Activated CD4-positive, alpha-beta memory T cell treated with anti-CD3 and anti-CD28 coated beads for 36 hours (primary cell): ENCODE results near the gene OPA1. TPM values are rescaled to one million over a fixed set of nuclear protein-coding genes. Genes with fewer than 3 reads are reported as not detected.

Experiments
- CTCF ChIA-PET: fragments of 350-600 bp; sonication (Branson Sonifier 250); formaldehyde crosslinking; loops from one replicate; lab custom pipeline; 2021; ENCODE audit warnings: antibody characterized with exemption, inconsistent platforms; lab: Charles Lee
- POLR2A ChIA-PET: fragments of 350-600 bp; sonication (Branson Sonifier 250); formaldehyde crosslinking; loops from one replicate; lab custom pipeline; 2021; ENCODE audit warnings: antibody characterized with exemption; lab: Charles Lee
- DNase-seq: peaks from one replicate; pipeline ENCODE4 v3.0.0-alpha.2; 2020
- H3K27ac Mint-ChIP-seq: one replicate; pipeline ENCODE4 v1.8.0; 2021; ENCODE audit warnings: mixed read lengths
- H3K27me3 Mint-ChIP-seq: one replicate; pipeline ENCODE4 v1.8.0; 2021; ENCODE audit warnings: mixed read lengths
- H3K36me3 Mint-ChIP-seq: one replicate; pipeline ENCODE4 v1.8.0; 2021; ENCODE audit warnings: mixed read lengths
- H3K4me1 Mint-ChIP-seq: one replicate; pipeline ENCODE4 v1.8.0; 2021; ENCODE audit warnings: low read depth, mixed read lengths
- H3K4me3 Mint-ChIP-seq: one replicate; pipeline ENCODE4 v1.8.0; 2021; ENCODE audit warnings: mild to moderate bottlenecking, mixed read lengths
- H3K9me3 Mint-ChIP-seq: one replicate; pipeline ENCODE4 v1.8.0; 2021; ENCODE audit warnings: mixed read lengths
- intact Hi-C: fragments of 100-400 bp; cut with micrococcal nuclease; formaldehyde crosslinking; loops from one replicate; pipeline ENCODE4 v1.15.1; 2023
- total RNA-seq, 2 experiments: library from RNA; stranded (reverse); gene quantifications; one replicate each; pipeline ENCODE4 v1.2.3, GENCODE V29; 2021

OPA1 gene
- total RNA-seq, 2 experiments from 2014 or later: 92.6 to 92.7 TPM

DNA sequence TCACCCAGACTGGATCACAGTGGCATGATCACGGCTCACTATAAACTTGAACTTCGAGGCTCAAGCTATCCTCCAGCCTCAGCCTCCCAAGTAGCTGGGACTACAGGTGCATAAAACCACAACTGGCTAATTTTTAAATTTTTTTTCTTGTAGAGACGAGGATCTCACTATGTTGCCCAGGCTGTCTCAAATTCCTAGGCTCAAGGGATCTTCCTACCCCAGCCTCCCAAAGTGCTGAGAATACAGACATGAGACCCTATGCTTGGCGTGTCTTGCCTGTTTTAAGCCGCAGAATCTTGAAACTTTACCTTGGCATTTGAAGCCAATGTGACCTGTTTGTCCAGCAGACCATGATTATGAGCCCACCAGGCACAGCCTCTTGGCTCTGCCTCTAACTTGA lies 119.9 kb downstream of the OPA1 start:
- intact Hi-C loops: no loop called here
- H3K4me1 Mint-ChIP-seq: peaks cover 6% of the 10 kb centered on the region
- no peaks in the 10 kb centered on the region for H3K27me3 Mint-ChIP-seq
- DNase-seq: no peak
- H3K27ac Mint-ChIP-seq: no peak overlapping the region
- peaks cover 7% of the 10 kb centered on the region for H3K36me3 Mint-ChIP-seq
- H3K4me3 Mint-ChIP-seq: no peak overlapping the region
- CTCF ChIA-PET: no interaction called here
- H3K9me3 Mint-ChIP-seq: peaks cover 22% of the 10 kb centered on the region
- POLR2A ChIA-PET: no interaction called here

DNA sequence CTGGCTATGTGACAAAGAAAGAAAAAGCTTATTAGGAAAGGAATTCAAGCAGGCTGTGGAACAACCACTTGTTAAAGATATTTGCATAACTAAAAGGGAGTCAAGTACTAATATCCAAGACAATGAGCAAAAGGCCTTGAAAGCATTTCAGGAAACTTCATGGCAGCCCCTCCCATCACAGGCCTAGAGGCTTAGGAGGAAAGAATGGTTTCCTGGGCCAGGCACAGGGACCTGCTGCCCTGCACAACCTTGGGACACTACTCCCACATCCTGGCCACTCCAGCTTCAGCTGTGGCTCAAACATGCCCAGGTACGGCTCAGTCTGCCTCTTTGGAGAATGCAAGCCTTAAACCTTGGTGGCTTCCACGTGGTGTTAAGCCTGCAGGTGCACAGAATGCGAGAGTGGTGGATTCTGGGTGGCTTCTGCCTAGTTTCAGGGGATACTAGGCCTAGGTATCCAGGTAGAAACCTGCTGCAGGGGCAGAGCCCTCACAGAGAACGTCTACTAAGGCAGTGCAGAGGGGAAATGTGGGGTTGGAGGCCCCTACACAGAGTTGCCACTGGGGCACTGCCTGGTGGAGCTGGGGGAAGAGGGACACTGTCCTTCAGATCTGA lies 121.6 kb downstream of the OPA1 start:
- Mint-ChIP-seq H3K4me3 (no peak overlapping the region), H3K27ac (no peak overlapping the region), H3K27me3 (no peaks in the 10 kb centered on the region), H3K9me3 (peaks cover 22% of the 10 kb centered on the region), H3K4me1 (peaks cover 6% of the 10 kb centered on the region), H3K36me3 (peaks cover 7% of the 10 kb centered on the region)
- no peak for DNase-seq
- intact Hi-C loops: no loop called here
- ChIA-PET CTCF (no interaction called here), POLR2A (no interaction called here)

- peaks cover 6% of the 10 kb centered on the region for H3K4me1 Mint-ChIP-seq
- intact Hi-C loops: no loop called here
- peaks cover 7% of the 10 kb centered on the region for H3K36me3 Mint-ChIP-seq
- H3K27me3 Mint-ChIP-seq: no peaks in the 10 kb centered on the region
- no peak overlapping the region for H3K4me3 Mint-ChIP-seq
- H3K27ac Mint-ChIP-seq: no peak overlapping the region
- POLR2A ChIA-PET: interaction anchor here (0.5 kb wide), 1 partner anchor 11 kb away, joined by 3 read pairs; no protein-coding TSS in a partner anchor
- no peak for DNase-seq
- CTCF ChIA-PET: no interaction called here
- H3K9me3 Mint-ChIP-seq: peaks cover 22% of the 10 kb centered on the region
These were observed 123.1 kb downstream of the OPA1 start for GRCh38 chr3:193716150-193716549.

- CTCF ChIA-PET: no interaction called here
- H3K9me3 Mint-ChIP-seq: peaks cover 12% of the 10 kb centered on the region
- H3K4me1 Mint-ChIP-seq: peaks cover 6% of the 10 kb centered on the region
- H3K36me3 Mint-ChIP-seq: no peaks in the 10 kb centered on the region
- POLR2A ChIA-PET: no interaction called here
- no peak overlapping the region for H3K4me3 Mint-ChIP-seq
- no peak overlapping the region for H3K27ac Mint-ChIP-seq
- no peak for DNase-seq
- intact Hi-C loops: no loop called here
- H3K27me3 Mint-ChIP-seq: peaks cover 3% of the 10 kb centered on the region
These were observed 126.7 kb downstream of the OPA1 start for GRCh38 chr3:193719735-193720134.

DNA sequence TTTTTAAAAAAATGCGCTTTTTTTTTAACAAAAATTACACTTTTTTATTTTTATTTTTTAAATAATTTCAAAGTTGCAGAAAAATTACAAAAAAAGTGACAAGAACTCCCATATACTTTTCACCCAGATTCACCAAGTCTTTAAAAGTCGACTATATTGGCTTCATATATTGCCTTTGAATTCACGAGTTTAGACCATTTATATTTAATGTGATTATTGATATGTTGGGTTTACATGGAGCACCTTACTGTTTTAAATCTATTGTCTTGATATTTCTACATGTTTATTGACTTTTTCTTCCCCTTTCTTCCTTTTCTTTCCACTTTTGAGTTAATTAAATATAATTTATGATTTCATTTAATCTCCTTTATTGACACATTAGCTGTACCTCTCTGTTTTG lies 127.2 kb downstream of the OPA1 start:
- Mint-ChIP-seq H3K36me3 (no peaks in the 10 kb centered on the region), H3K4me3 (no peak overlapping the region), H3K9me3 (peaks cover 9% of the 10 kb centered on the region), H3K27ac (no peak overlapping the region), H3K4me1 (peaks cover 6% of the 10 kb centered on the region), H3K27me3 (peaks cover 3% of the 10 kb centered on the region)
- intact Hi-C loops: no loop called here
- no peak for DNase-seq
- CTCF ChIA-PET: no interaction called here
- POLR2A ChIA-PET: no interaction called here

DNA sequence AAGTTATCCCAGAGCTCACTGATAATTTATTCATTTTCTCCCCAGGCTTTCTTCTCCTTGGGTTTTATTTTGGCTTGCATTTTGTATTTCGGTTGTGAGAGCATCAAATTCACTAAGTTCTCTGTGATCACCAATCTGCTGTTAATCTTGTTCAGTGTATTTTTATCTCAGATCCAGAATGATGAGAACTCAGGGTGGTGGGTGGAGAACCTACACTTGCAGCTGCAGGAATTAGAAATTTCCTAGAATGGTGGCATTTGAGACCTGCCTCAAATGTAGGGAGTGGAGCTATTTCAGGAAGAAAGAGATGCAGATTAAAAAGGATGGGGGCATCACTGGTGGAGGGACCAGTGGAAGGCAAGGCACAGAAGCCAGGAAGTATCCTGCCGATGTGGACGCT lies 129.6 kb downstream of the OPA1 start:
- POLR2A ChIA-PET: no interaction called here
- Mint-ChIP-seq H3K27me3 (peaks cover 3% of the 10 kb centered on the region), H3K4me1 (no peaks in the 10 kb centered on the region), H3K36me3 (no peaks in the 10 kb centered on the region), H3K9me3 (no peaks in the 10 kb centered on the region), H3K27ac (no peak overlapping the region), H3K4me3 (no peak overlapping the region)
- no peak for DNase-seq
- CTCF ChIA-PET: no interaction called here
- intact Hi-C loops: no loop called here

GRCh38 chr3:193727089-193727488 lies 134.1 kb downstream of the OPA1 start:
- Mint-ChIP-seq H3K27ac (no peak overlapping the region), H3K27me3 (peaks cover 8% of the 10 kb centered on the region), H3K4me3 (no peak overlapping the region), H3K36me3 (no peaks in the 10 kb centered on the region), H3K9me3 (no peaks in the 10 kb centered on the region), H3K4me1 (no peaks in the 10 kb centered on the region)
- ChIA-PET POLR2A (interaction anchor here (0.6 kb wide), 1 partner anchor 11 kb away, joined by 3 read pairs; no protein-coding TSS in a partner anchor), CTCF (interaction anchor here (0.6 kb wide), 1 partner anchor 617 kb away, joined by 3 read pairs; no protein-coding TSS in a partner anchor)
- intact Hi-C loops: no loop called here
- DNase-seq: no peak

GRCh38 chr3:193728429-193729087 lies 135.6 kb downstream of the OPA1 start:
- intact Hi-C loops: no loop called here
- H3K36me3 Mint-ChIP-seq: no peaks in the 10 kb centered on the region

GRCh38 chr3:193729088-193729465 lies 136.1 kb downstream of the OPA1 start:
- H3K4me3 Mint-ChIP-seq: no peak overlapping the region
- H3K4me1 Mint-ChIP-seq: no peaks in the 10 kb centered on the region

More at GRCh38 chr3:193728429-193729087, 135.6 kb downstream of the OPA1 start:
- Mint-ChIP-seq H3K27ac (no peak overlapping the region), H3K4me1 (no peaks in the 10 kb centered on the region), H3K9me3 (no peaks in the 10 kb centered on the region), H3K27me3 (peaks cover 5% of the 10 kb centered on the region), H3K4me3 (no peak overlapping the region)
- ChIA-PET POLR2A (no interaction called here), CTCF (no interaction called here)
- DNase-seq: no peak

DNA sequence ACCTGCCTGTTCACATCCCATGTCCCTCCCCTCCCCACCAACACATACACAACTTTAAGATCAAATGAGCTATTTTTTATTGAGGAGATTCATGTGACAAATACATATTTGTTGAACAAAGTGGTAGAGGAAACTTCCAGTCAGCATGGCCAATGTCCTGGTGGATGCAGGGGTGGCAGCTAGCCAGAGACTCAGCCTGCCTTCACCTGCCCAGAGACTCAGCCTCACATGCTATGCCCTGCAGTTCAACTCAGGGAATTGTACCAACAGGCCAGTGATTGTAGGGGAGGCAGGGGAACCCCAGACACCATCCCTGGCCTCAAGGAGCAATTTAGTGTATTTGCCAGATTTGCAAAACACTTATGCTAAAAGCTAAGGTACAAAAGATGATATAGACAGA lies 136.6 kb downstream of the OPA1 start:
- intact Hi-C loops: no loop called here
- Mint-ChIP-seq H3K27me3 (peaks cover 5% of the 10 kb centered on the region), H3K4me3 (no peak overlapping the region), H3K4me1 (no peaks in the 10 kb centered on the region), H3K9me3 (no peaks in the 10 kb centered on the region), H3K27ac (no peak overlapping the region), H3K36me3 (no peaks in the 10 kb centered on the region)
- POLR2A ChIA-PET: no interaction called here
- no peak for DNase-seq
- CTCF ChIA-PET: no interaction called here

More at GRCh38 chr3:193729088-193729465, 136.1 kb downstream of the OPA1 start:
- H3K27ac Mint-ChIP-seq: no peak overlapping the region
- H3K36me3 Mint-ChIP-seq: no peaks in the 10 kb centered on the region
- no peak for DNase-seq
- H3K9me3 Mint-ChIP-seq: no peaks in the 10 kb centered on the region
- POLR2A ChIA-PET: no interaction called here
- peaks cover 5% of the 10 kb centered on the region for H3K27me3 Mint-ChIP-seq
- CTCF ChIA-PET: no interaction called here
- intact Hi-C loops: no loop called here

DNA sequence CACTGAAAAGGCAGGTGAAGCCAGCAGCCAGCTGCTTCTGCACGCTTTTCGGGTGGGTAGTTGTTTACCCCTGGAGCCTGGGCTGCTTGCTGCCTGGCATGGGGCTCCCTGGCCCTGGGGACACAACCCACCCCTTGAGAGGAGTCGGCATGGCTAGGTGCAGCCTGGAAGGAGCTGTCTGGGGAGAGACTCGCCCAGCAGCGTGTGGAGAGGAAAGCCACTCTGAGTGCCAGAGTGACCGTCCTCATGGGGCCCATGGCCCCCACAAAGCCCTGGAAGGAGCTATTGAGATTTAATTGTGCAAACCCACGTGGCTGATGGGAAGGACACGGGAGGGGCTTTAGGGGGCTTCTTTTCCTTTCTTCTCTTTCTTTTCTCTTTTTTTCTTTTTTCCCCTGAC lies 137.5 kb downstream of the OPA1 start:
- H3K9me3 Mint-ChIP-seq: no peaks in the 10 kb centered on the region
- intact Hi-C loops: no loop called here
- H3K27ac Mint-ChIP-seq: no peak overlapping the region
- H3K36me3 Mint-ChIP-seq: no peaks in the 10 kb centered on the region
- ChIA-PET POLR2A (no interaction called here), CTCF (no interaction called here)
- H3K4me3 Mint-ChIP-seq: no peak overlapping the region
- H3K27me3 Mint-ChIP-seq: peaks cover 5% of the 10 kb centered on the region
- DNase-seq: no peak
- H3K4me1 Mint-ChIP-seq: no peaks in the 10 kb centered on the region

GRCh38 chr3:193730976-193731375 lies 138.0 kb downstream of the OPA1 start:
- POLR2A ChIA-PET: no interaction called here
- Mint-ChIP-seq H3K27me3 (peaks cover 5% of the 10 kb centered on the region), H3K27ac (no peak overlapping the region), H3K4me1 (no peaks in the 10 kb centered on the region), H3K36me3 (no peaks in the 10 kb centered on the region), H3K9me3 (no peaks in the 10 kb centered on the region), H3K4me3 (no peak overlapping the region)
- no peak for DNase-seq
- intact Hi-C loops: no loop called here
- CTCF ChIA-PET: no interaction called here

GRCh38 chr3:193731656-193732055 lies 138.6 kb downstream of the OPA1 start:
- Mint-ChIP-seq H3K36me3 (no peaks in the 10 kb centered on the region), H3K4me1 (no peaks in the 10 kb centered on the region), H3K27me3 (peaks cover 5% of the 10 kb centered on the region), H3K27ac (no peak overlapping the region), H3K4me3 (no peak overlapping the region), H3K9me3 (no peaks in the 10 kb centered on the region)
- ChIA-PET POLR2A (no interaction called here), CTCF (no interaction called here)
- intact Hi-C loops: no loop called here
- DNase-seq: no peak
